ENCODE measurements around the gene KRTAP10-3. TPM values are rescaled to one million over a fixed set of nuclear protein-coding genes. Genes with fewer than 3 reads are reported as not detected.
"Not testable (repeated sequence)": the region's sequence is repeated elsewhere in the genome, so short reads cannot be mapped to it uniquely, and the experiment has no call there.

KRTAP10-3 gene
- polyA plus RNA-seq, 1 experiment: not detected

- Histone ChIP-seq H3K27ac (ENCODE audit: low read depth, low read length) (no peak within 1 kb of the TSS), H3K9me3 (ENCODE audit: control insufficient read depth, insufficient read depth, low read length) (no peaks in the 10 kb centered on the region; the same call in 1 of the 2 replicates), H3K4me3 (ENCODE audit: low read depth, low read length) (no peak within 1 kb of the TSS), H3K27me3 (ENCODE audit: control insufficient read depth, insufficient read depth, low read length) (peaks cover 5% of the 10 kb centered on the region)
- ChIA-PET CTCF (no interaction called here), POLR2A (no interaction called here)
- no peak for TF ChIP-seq CTCF (IDR thresholded peaks at IDR 0.05; ENCODE audit: low read depth, low read length)
- DNase-seq (ENCODE audit: low read depth, low spot score): no peak
These were observed 7.1 kb downstream of the KRTAP10-3 start, which contains the start of gene KRTAP10-2 for GRCh38 chr21:44551340-44551961. TSS of gene KRTAP10-2 (minus strand) at chr21:44551505. CDS start at chr21:44551458, 47 bp downstream.

- peaks cover 5% of the 10 kb centered on the region for H3K27me3 ChIP-seq (ENCODE audit: control insufficient read depth, insufficient read depth, low read length)
- CTCF ChIA-PET: no interaction called here
These were observed 7.8 kb downstream of the KRTAP10-3 start for GRCh38 chr21:44550807-44551206.

GRCh38 chr21:44550285-44550684 lies 8.3 kb downstream of the KRTAP10-3 start:
- POLR2A ChIA-PET; H3K27me3 ChIP-seq (ENCODE audit: control insufficient read depth, insufficient read depth, low read length); DNase-seq (ENCODE audit: low read depth, low spot score); CTCF ChIA-PET; H3K9me3 ChIP-seq (ENCODE audit: control insufficient read depth, insufficient read depth, low read length); H3K27ac ChIP-seq (ENCODE audit: low read depth, low read length); H3K4me3 ChIP-seq (ENCODE audit: low read depth, low read length): not testable (repeated sequence)

More at GRCh38 chr21:44550807-44551206, 7.8 kb downstream of the KRTAP10-3 start:
- no peak overlapping the region for H3K4me3 ChIP-seq (ENCODE audit: low read depth, low read length)
- H3K9me3 ChIP-seq (ENCODE audit: control insufficient read depth, insufficient read depth, low read length): no peaks in the 10 kb centered on the region; the same call in 1 of the 2 replicates
- TF ChIP-seq CTCF (IDR thresholded peaks at IDR 0.05; ENCODE audit: low read depth, low read length): no peak
- no peak for DNase-seq (ENCODE audit: low read depth, low spot score)
- POLR2A ChIA-PET: no interaction called here
- no peak overlapping the region for H3K27ac ChIP-seq (ENCODE audit: low read depth, low read length)

GRCh38 chr21:44549525-44550211 lies 8.9 kb downstream of the KRTAP10-3 start:
- Histone ChIP-seq H3K27ac (ENCODE audit: low read depth, low read length) (no peak overlapping the region), H3K27me3 (ENCODE audit: control insufficient read depth, insufficient read depth, low read length) (peaks cover 5% of the 10 kb centered on the region), H3K4me3 (ENCODE audit: low read depth, low read length) (no peak overlapping the region), H3K9me3 (ENCODE audit: control insufficient read depth, insufficient read depth, low read length) (no peaks in the 10 kb centered on the region; the same call in 1 of the 2 replicates)
- no peak for TF ChIP-seq CTCF (IDR thresholded peaks at IDR 0.05; ENCODE audit: low read depth, low read length)
- CTCF ChIA-PET: no interaction called here
- POLR2A ChIA-PET: no interaction called here
- DNase-seq (ENCODE audit: low read depth, low spot score): no peak

GRCh38 chr21:44548922-44549321 lies 9.7 kb downstream of the KRTAP10-3 start:
- POLR2A ChIA-PET: no interaction called here
- H3K9me3 ChIP-seq (ENCODE audit: control insufficient read depth, insufficient read depth, low read length): no peaks in the 10 kb centered on the region; the same call in 1 of the 2 replicates
- H3K27ac ChIP-seq (ENCODE audit: low read depth, low read length): no peak overlapping the region
- no peak for DNase-seq (ENCODE audit: low read depth, low spot score)
- no peak for TF ChIP-seq CTCF (IDR thresholded peaks at IDR 0.05; ENCODE audit: low read depth, low read length)
- CTCF ChIA-PET: no interaction called here
- peaks cover 5% of the 10 kb centered on the region for H3K27me3 ChIP-seq (ENCODE audit: control insufficient read depth, insufficient read depth, low read length)
- no peak overlapping the region for H3K4me3 ChIP-seq (ENCODE audit: low read depth, low read length)
